HG03342 (cell line): ENCODE results near the gene CRTC3.
A peak's percentile ranks its signal among the peaks of the same experiment; 100 is the strongest.

Experiments used
- ATAC-seq: cut with Tn5 transposase; IDR thresholded peaks from one replicate; pipeline ENCODE4 v1.9.1; 2021; ENCODE audit warnings: mild to moderate bottlenecking, moderate library complexity; ENCODE audit not compliant: unreplicated experiment

CRTC3 gene

GRCh38 chr15:90591524-90591923 lies 61.8 kb downstream of the CRTC3 start:
- ATAC-seq = no peak

GRCh38 chr15:90592131-90592881 lies 62.6 kb downstream of the CRTC3 start:
- ATAC-seq = no peak

GRCh38 chr15:90593499-90594158 lies 63.9 kb downstream of the CRTC3 start:
- no peak for ATAC-seq

GRCh38 chr15:90594301-90594738 lies 64.6 kb downstream of the CRTC3 start:
- no peak for ATAC-seq

- no peak for ATAC-seq
Measured at GRCh38 chr15:90595763-90596155, 66.0 kb downstream of the CRTC3 start.

- no peak for ATAC-seq
Measured at GRCh38 chr15:90596943-90597342, 67.2 kb downstream of the CRTC3 start.

GRCh38 chr15:90597577-90597976 lies 67.9 kb downstream of the CRTC3 start:
- ATAC-seq = peak; percentile 37

GRCh38 chr15:90598031-90598577 lies 68.4 kb downstream of the CRTC3 start:
- ATAC-seq = peak; percentile 42

- no peak for ATAC-seq
Measured at GRCh38 chr15:90598679-90599078, 69.0 kb downstream of the CRTC3 start.

GRCh38 chr15:90599116-90599515 lies 69.4 kb downstream of the CRTC3 start:
- no peak for ATAC-seq

GRCh38 chr15:90599644-90600043 lies 69.9 kb downstream of the CRTC3 start:
- ATAC-seq = no peak

- ATAC-seq = no peak
Measured at GRCh38 chr15:90600954-90601353, 71.2 kb downstream of the CRTC3 start.

GRCh38 chr15:90603893-90604292 lies 74.2 kb downstream of the CRTC3 start:
- ATAC-seq = no peak

GRCh38 chr15:90606641-90607040 lies 76.9 kb downstream of the CRTC3 start:
- ATAC-seq = no peak

- no peak for ATAC-seq
Measured at GRCh38 chr15:90607361-90607760, 77.6 kb downstream of the CRTC3 start.

- ATAC-seq = no peak
Measured at GRCh38 chr15:90609242-90610180, 79.8 kb downstream of the CRTC3 start.

- ATAC-seq = no peak
Measured at GRCh38 chr15:90610190-90610589, 80.5 kb downstream of the CRTC3 start.

- no peak for ATAC-seq
Measured at GRCh38 chr15:90611157-90611556, 81.4 kb downstream of the CRTC3 start.

GRCh38 chr15:90617171-90617570 lies 87.4 kb downstream of the CRTC3 start:
- no peak for ATAC-seq

GRCh38 chr15:90617668-90618097 lies 88.0 kb downstream of the CRTC3 start:
- no peak for ATAC-seq
